HG03460 (cell line): ENCODE measurements around the gene CYRIA.

ENCODE experiments used
- ATAC-seq: cut with Tn5 transposase; IDR thresholded peaks from one replicate; pipeline ENCODE4 v1.9.1; 2021; ENCODE audit not compliant: unreplicated experiment

The CYRIA gene

DNA sequence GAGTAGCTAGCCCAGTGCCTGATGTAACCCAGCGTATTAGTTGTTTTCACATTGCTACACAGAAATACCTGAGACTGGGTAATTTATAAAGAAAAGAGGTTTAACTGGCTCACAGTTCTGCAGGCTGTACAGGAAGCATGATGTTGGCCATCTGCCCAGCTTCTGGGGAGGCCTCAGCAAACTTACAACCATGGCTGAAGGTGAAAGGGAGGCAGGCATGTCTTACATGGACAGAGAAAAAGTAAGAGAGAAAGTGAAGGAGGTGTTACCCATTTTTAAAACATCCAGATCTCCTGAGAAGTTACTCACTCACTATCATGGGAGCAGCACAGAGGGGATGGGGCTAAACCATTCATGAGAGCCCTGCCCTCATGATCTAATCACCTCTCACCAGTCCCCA, 6.1 kb upstream of the CYRIA start:
- no peak for ATAC-seq

DNA sequence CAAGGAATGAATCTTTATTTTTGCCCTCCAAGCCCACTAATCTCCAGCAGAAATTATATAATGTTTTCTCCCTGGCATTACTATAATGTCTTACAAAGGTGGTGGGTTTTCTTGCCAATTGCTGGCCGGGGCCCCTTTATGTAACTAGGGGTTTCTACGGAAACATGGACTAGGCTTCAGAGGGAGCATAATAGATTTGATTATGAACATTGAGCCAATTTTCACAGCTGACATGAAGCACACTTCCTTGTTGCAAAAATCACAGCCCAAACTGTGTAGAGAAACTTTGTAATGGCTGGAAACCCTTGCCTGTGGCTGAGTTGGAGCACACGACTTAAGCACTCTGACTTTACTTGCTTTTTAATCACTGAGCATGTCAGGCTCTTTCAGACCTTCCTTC, 3.8 kb upstream of the CYRIA start:
- ATAC-seq: no peak

DNA sequence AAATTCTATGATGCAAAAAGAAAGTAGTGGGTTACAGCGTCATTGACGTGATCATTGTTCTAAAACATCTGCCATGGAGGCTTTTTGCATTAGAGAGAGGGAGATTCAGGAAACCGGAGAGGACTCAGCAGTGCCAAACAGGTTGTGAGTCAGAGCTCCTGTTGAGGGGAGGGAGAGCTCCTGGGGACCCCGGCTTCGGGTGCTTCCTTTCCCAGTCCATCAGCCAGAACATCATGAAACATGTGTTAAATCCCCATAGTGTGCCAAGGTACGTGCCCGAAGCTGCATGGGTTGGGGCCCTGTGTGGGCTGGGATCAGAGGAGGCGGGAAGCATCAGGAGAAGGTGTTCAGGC, 791 bp upstream of the CYRIA start:
- no peak for ATAC-seq

DNA sequence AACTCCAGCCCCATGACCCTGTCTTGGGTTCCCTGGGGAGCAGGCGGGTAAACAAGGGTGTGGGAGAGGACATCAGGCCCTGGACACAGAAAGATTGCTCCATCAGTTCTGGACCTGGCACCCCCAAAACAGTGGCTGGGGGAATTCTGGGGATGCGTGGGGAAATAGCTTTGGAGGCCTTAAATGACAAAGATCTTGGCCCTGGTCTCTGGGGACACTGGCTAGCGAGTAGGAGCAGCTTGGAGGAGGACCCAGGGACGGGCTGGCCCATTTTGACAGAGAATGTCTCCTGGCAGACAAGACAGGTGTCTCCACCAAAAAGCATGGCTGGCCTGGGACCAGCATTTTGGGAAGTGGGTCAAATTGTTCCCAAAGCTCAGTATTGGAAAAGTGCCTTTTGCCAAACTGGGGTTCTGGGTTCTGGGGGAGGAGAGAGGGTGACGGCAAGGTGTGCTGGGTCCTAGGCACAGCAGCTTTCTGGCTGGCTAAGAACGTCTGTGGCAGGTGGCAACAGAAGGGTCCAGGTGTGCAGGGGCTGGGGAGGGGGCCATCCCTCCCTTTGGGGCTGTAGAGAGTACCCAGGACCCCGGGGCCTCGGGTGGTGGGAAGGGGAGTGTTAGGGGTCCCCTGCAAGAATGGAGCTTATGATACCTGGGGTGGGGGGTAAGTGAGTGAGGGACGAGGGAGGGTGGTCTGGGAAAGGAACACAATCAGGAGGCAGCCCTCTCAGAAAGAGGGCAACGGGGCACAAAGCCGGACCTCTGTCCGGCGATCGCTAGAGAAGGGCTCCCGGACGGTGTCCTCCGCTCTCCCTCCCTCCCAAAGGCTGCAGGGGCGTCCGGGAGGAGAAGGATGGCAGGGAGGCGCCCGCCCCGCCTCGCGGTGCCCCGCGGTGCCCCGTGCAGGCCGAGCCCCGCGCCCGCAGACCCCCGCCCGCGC, 556 bp downstream of the CYRIA start:
- ATAC-seq: no peak

DNA sequence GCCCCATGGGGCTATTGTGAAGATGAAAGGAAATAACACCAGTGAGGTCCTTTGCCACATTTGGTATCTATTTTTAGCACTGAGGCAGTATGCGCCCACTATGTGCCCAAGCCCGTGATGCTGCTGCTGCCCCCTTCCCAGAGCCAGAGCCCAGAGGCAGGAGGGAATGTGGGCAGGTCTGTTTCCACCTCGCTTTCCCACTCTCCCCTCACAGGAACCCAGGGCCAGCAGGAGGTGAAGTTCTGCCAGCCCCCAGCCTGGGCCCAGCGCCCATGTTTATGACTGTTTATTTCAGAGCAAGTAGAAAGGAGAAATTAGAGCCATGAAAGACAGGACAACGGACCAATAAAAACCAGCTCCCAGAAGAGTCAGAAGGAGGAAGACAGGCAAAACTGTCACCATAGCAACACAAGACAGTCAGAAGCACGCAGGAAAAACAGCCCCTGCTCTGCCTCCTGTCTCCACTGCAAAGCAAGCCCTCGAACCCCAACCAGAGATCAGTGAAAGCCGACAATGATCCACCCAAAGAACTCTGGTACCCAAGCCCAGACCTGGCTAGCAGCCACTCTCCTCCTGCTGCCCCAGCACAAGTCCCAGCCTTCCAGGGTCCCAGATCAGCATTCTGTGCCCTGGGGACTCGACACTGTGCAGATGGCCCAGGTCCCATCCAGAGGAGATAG, 1.4 kb downstream of the CYRIA start:
- ATAC-seq: no peak

DNA sequence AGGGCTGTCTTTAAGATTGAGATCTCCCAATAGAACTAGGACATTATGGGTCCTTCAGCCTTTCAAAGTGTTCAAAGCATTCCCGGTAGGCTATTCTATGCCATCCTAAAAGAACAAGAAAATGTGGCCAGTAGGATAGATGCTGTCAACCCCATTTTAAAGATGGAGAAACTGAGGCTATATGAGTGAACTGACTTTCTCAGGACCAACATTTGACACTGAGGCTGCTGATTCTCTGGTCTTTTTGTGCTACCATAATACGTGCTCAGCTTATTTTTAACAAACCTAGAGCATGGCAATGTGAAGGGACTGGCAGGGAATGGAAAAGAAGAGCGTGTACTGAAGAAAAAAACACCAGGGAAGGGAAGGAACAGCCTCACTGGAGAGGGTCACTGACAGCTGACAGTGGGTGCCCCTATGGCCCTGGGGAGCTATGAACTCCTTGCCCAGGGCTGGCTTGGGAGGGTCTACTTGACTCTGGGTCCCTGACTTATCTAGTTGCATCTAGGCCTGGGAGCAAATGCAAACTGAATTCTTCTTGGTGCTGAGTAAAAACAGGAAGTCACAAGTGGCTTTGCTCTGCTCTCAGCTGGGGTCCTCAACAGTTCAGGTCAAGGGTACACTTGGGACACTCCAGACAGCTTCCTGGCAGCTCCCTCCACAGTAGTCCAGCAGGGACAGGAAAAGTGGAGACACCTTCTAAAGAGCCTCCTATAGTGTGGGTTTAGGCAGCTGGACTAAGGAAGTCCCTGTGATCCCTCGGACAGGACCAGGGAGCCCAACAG, 2.3 kb downstream of the CYRIA start:
- no peak for ATAC-seq

DNA sequence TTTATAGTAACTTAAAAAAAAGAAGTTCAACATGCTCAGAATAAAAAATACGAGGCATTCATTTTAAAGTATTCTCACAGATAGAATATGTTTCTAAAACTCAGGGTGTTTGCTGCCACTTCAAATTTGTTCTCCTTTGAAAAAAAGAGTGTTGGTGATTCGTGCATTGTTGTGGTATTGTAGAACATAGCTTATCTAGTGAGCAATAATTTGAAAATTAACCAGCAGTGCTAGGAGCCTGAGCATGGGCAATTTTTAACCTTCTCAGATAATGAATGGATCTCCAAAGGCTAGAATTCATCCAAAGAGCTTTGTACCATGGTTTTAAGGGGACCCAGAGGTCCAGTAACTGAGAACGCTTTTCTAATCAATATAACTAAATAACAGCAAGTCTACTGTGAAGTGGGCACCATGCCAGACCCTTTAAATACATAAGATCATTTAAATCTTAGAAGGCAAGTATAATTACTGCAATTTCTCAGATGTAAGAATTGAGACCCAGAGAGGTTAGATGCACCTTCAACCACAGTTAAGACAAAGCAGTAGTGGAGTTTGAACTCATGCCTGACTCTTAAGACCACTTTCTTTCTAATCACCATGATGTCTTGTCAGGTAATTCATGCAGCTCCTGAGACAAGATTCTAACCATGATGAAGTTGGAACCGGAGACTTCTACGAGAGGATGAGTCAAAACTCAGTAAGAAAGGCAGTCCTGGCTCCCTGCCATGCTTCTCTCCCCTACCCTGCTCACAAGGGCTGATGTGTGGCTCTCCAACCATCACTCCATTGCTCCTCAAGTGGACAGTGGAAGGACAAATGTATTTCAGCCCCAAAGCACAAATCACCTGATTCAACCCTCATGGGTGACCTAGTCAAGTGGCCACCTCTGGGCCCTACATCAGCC, 3.4 kb downstream of the CYRIA start:
- no peak for ATAC-seq

DNA sequence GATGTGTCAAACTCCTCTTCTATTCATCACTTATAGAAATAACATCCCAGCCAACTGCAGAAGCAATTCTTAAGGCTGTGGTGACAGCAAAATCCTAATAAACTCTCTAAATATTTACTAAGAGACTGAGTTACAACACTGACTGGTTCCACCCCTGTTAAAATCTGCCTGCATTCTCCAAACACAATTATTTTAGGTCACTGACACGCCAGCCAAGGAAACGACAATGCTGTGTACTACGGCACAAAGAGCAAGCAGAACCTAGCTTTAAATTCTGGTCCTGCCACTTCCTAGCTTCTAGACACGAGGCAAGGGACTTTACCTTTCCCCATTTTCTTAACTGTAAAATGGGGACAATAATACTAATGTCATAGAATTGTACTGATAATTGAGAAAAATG, 4.1 kb downstream of the CYRIA start:
- no peak for ATAC-seq

DNA sequence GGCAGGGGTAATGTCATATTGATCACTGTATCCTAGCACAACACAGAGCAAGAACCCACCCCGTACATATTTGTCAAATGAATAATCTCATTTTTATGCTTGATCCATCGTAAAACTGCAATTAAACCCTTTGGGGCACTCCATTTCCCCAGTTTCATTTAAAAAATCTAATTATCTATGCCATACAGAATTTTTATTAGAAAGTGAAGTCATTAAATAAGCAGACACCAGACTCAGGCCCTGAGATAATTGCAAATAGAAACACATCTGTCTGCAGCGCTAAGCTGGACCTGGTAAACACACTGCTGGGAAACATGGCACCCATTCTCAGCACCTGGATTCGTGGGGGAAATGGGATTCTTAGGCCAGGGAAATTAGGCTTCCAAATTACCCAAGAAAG, 5.1 kb downstream of the CYRIA start:
- ATAC-seq: no peak

DNA sequence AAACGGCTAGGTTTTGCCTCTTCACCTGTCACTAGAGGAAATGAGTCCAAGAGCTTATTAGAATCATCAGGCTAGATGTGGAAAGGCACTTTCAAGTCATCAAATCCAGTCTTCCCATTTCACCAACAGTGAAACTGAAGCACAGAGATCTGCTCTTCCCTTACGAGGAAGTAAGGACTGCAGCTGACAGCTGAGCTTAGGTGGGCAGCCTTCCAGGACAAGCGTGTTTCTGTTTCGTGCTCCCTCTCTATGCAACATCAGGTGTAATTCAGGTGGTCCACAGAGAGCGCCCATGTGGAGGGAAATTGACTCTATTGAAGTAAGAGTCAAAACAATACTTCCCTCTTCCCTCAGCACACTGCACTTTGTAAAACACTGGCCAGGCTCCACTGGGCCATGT, 5.5 kb downstream of the CYRIA start:
- ATAC-seq: no peak

DNA sequence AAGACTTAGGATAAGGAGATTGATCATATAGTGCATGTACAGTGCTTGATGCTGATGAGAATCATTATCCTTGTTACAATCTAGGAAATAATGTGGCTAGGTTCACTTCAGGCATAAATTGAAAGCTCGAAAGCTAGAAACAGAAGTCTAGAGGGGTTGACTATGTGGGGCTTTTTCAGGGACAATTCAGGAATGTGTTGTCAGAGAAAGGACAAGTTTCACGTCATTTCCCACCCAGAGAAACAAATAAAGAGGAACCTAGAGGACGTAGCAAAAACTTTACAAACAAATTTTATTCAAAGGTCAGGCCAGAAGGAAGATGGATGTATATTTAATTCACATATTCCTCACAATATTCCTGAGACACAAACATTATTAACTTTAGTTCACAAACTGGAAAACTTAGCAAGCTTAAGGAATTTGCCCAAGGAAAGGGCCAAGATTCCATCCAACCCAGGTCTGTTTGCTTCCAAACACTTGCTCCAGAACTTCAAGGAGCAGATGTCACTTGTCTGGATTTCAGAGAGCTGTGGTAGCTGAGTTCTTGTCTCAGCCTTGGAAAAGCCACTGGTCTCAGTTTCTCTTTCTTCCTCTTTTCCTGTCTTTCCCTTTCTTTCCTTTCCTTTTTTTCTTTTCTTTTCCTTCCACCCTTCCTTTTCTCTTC, 7.4 kb downstream of the CYRIA start:
- no peak for ATAC-seq

DNA sequence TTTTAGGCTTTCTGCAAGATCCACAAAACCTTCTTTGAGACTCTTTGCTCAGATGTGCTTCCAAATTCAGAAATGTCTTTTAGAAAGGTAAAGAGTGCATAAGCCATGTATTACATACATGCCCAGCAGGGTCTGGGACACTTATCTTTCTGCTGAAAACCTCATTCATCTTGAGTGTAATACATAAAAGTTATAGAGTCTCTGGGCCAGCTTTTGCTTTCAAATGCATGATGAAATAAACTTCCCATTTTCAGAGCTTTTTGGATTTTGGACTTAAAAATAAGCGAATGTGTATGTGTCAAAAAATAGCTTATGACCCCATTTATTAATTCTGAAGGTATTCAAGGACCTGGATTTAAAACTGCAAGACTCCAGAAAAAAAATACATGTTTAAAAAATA, 8.0 kb downstream of the CYRIA start:
- ATAC-seq: no peak

DNA sequence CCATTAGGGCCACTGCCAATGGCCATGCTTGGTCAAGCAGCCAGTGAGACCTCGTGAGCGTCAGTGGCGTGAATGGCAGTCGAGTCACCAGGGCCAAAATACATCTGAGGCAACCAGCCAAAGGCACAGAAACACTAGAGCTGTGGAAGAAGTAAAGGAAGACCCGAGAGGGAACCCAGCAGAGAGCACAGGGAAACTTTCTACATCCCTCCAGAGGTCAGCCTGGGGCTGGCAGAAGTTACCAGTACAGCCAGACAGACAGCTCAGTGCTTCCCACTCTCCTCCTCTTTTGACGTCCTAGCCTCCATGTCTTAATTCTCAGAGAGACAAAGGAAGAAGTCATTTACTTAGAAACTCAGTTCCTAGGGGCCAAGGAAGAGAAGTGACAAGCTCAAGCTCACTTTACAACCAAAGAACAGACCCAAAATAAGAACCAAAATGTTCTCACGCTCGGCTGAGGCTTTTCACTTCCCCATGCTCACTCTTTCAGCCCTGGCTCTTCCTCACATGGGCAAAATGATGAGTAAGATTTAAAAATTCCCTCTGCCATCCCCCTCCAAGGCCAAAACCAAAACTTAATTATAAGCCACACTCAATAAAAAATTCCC, 8.7 kb downstream of the CYRIA start:
- ATAC-seq: peak; percentile 85

DNA sequence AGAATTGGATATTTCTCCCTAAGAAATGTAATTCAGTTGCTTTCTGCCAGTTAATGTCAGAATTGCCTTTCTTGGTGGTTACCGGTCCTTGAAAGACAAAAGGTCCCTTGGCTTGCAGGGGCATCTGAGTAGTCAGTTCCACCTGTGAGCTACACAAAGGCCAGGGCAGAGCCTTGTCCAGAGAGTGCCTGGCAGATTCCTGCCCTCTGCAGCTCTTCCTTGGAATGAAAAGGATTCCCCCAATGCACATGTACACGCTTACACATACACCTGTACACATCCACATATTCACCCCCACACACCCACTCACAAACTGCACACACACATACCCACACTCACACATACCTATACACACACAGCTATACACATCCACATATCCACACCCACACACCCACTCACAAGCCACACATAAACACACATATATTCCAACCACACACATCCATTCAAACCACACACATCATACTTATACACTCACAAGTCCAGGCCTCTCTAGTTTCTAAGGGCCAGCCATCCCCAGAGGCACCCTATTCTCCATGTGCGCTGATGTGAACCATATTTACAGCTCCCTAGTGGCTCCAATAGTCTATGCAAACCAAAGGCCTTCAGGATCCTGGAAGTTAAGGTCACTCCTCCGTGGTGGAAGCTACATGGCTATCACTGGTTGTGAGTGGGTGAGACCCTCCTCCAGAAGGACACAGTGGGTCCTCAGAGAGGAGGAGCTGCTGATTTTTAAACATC, 9.6 kb downstream of the CYRIA start:
- ATAC-seq: no peak

DNA sequence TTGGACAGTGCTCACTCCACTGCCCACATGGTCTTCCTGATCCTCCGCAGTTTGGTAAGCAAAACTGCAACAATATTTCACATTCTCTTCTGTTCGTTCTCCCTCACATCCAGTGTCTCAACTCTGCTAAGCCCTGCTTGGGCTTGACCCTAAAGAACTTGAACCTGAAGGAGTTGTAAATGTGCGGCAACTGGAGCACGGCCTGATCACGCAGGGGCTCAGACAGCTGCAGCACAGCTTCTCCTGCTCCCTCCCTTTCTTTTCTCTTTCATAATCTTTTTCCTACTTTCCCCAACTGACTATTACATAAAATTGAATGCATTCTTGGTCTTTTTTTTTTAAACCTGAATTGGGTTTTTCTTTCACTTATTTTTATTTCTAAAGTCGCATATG, 10.2 kb downstream of the CYRIA start:
- no peak for ATAC-seq

DNA sequence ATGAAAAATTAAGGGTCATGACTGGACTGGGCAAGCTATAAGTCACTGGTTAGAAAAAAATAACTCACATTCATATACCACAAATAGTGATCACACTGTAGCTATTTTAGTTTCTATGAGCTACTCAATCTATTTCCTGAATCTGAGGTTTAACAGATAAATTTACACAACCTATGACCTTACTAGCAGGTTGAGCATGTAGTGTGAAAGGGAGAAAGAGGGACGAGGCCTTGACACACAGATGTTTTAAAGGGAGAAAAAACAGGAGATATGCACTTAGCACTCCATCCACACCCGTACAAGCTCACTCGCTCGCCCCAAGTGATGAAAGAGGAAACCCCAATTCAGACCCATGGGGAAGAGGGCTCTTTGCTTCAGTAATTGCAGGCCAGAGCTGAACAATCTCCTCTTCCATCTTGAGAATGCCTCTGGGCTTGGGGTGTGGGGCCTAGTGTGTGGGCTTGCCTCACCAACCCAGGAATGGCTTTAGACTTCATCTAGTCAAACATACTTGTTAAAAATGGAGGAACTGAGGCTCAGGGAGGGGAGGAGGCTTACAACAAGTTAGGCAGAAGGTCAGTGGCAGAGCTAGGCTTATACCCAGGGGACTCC, 10.7 kb downstream of the CYRIA start:
- no peak for ATAC-seq

DNA sequence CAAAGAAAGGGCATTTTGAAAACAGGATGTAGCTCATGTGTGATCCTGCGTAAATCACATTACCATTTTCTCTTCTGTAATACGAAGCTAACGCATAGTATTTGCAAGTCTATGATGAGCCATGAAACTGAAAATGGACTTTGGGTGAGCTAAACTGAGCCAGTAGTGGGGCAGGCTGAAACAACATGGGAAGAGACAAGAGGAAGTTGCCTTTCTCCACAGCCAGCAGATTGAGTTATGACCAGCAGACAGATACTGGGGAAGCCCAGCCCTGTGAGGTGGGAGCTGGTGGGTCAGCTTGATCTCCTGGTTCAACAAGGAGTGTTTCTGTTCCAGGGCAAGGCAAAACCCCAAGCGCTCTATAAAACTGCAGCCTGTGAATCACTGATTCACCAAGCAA, 11.8 kb downstream of the CYRIA start:
- peak; percentile 35 for ATAC-seq

DNA sequence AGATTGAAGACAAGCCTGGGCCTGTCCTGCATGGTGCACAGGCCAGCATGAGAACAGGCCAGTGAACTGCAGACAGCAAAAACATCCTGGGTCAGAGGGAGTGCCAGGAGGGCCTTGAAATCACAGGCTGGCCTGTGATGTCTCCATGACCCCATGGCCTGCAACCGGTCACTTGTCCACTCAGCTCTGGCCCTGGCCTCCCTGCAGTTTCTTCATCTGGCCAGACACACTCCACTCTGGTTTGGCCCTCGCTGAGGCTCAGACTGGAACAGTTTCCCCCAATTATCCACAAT, 12.6 kb downstream of the CYRIA start:
- ATAC-seq: no peak
